Measurements from ENCODE around the gene ABCA7.

The ABCA7 gene

GRCh38 chr19:1086613-1087012, 46.7 kb downstream of the ABCA7 start:
- no peak for DNase-seq (ENCODE audit: low read depth, low spot score)

GRCh38 chr19:1087813-1088415, 48.0 kb downstream of the ABCA7 start:
- DNase-seq (ENCODE audit: low read depth, low spot score), result no peak

- no peak for DNase-seq (ENCODE audit: low read depth, low spot score)
Measured at GRCh38 chr19:1088416-1089010, 48.6 kb downstream of the ABCA7 start.

- DNase-seq (ENCODE audit: low read depth, low spot score), result no peak
Measured at GRCh38 chr19:1089126-1089771, 49.3 kb downstream of the ABCA7 start.

GRCh38 chr19:1089891-1090290, 50.0 kb downstream of the ABCA7 start:
- DNase-seq (ENCODE audit: low read depth, low spot score), result no peak

- DNase-seq (ENCODE audit: low read depth, low spot score), result no peak
Measured at GRCh38 chr19:1090731-1091543, 51.0 kb downstream of the ABCA7 start.

GRCh38 chr19:1091544-1092175, 51.8 kb downstream of the ABCA7 start:
- DNase-seq (ENCODE audit: low read depth, low spot score), result no peak

- no peak for DNase-seq (ENCODE audit: low read depth, low spot score)
Measured at GRCh38 chr19:1093330-1093729, 53.4 kb downstream of the ABCA7 start.

- DNase-seq (ENCODE audit: low read depth, low spot score), result no peak
Measured at GRCh38 chr19:1093811-1094553, 54.1 kb downstream of the ABCA7 start.

- DNase-seq (ENCODE audit: low read depth, low spot score), result no peak
Measured at GRCh38 chr19:1094655-1094977, 54.7 kb downstream of the ABCA7 start.

- DNase-seq (ENCODE audit: low read depth, low spot score), result peak; percentile 95
Measured at GRCh38 chr19:1094978-1095701, 55.2 kb downstream of the ABCA7 start, which contains the start of gene POLR2E. Gene POLR2E (minus strand): TSS chr19:1095375. CDS start chr19:1095315, 60 bp downstream.

- no peak for DNase-seq (ENCODE audit: low read depth, low spot score)
Measured at GRCh38 chr19:1097810-1098176, 57.9 kb downstream of the ABCA7 start.

GRCh38 chr19:1098177-1099051, 58.5 kb downstream of the ABCA7 start:
- no peak for DNase-seq (ENCODE audit: low read depth, low spot score)

GRCh38 chr19:1101337-1101698, 61.4 kb downstream of the ABCA7 start:
- DNase-seq (ENCODE audit: low read depth, low spot score), result no peak

- peak; percentile 90 for DNase-seq (ENCODE audit: low read depth, low spot score)
Measured at GRCh38 chr19:1102407-1103131, 62.7 kb downstream of the ABCA7 start.

- DNase-seq (ENCODE audit: low read depth, low spot score), result no peak
Measured at GRCh38 chr19:1103132-1103707, 63.3 kb downstream of the ABCA7 start.

- DNase-seq (ENCODE audit: low read depth, low spot score), result peak; percentile 100
Measured at GRCh38 chr19:1103708-1104310, 63.9 kb downstream of the ABCA7 start, which contains the start of gene GPX4. Gene GPX4 (plus strand): TSS chr19:1103994. CDS start chr19:1104044, 50 bp downstream.

Data from smooth muscle cell of the brain vasculature (primary cell).